ENCODE results near the gene CDK5R2.
A peak's percentile ranks its signal among the peaks of the same experiment; 100 is the strongest.

Gene CDK5R2

DNA sequence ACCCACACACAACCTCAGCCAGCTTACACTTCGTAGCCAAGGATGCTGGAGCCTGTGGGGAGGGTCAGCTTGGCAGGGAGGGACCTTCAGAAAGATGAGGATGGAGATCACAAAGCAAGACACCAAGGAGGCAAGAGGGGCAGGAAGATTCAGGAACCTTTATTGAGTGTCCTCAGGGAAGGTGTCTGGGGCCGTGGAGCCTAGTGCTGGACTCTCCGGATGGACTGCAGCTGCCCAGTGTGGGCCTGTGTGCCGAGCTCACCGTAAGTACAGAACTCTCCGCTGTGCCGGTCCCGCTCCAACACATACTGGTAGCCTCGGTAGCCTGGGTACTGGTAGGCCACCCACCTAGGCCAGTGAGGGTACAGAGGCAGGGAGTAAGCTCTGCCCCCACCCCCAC lies 30.6 kb downstream of the CDK5R2 start:
- DNase-seq = no peak

DNA sequence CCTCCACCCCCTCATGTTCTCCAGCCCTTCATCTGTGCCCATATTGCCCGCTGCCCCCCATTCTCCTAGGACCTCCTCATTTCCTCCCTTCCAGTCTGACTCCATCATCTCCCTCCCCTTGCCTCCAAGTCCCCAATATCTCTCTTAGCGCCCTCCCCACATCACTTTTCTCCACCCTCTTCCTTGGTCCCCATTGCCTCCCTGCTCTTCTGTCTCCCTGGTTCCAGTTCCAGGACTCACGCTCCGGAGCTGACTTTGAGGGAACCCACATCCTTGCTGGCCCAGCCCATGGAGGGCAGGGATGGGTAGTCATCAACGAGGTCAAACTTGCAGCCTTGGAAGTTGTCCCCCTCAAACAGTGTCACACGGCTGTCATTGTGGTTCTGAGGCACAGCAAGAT lies 31.1 kb downstream of the CDK5R2 start:
- no peak for DNase-seq

DNA sequence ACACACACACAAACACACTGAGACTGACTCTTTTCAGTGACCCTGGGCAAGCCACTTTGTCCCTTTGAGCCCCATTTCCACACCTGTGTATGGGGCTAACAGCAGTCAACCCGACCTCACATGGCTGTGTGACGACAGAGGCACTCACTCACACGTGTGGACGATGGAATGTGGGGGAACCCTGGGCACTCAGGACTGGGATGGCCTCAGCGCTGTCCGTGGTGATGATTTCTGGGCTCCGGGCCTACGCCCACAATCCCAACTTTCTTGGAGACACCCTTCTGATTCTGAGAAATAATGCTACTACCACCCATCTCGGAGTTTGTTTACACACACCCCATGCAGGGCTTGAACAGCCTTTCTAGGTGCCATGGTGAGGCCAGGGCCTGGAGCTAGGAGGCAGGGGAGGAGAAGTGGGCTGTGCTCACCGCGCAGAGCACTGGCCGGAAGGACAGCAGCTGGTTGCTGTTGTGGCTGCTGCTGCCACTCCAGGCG lies 32.3 kb downstream of the CDK5R2 start:
- DNase-seq = no peak

DNA sequence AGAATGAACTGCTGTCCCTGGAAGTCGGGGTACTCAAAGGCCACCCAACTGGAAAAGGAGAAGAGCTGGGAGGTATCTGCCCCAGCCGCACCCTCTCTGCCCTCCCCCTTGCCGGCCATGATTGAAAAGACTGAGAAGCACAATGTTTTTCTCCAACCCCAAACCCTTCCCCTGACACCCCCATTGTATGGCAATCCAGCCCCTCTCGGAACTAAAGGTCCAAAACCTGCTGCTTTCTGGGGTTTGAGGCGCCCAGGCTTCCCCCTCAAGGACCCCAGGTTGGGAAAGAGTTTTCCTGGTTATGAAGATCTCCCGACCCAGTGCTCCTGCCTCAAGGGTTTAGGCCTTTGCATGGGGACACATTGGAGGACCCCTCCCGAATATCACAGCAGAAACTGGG lies 32.7 kb downstream of the CDK5R2 start:
- no peak for DNase-seq

DNA sequence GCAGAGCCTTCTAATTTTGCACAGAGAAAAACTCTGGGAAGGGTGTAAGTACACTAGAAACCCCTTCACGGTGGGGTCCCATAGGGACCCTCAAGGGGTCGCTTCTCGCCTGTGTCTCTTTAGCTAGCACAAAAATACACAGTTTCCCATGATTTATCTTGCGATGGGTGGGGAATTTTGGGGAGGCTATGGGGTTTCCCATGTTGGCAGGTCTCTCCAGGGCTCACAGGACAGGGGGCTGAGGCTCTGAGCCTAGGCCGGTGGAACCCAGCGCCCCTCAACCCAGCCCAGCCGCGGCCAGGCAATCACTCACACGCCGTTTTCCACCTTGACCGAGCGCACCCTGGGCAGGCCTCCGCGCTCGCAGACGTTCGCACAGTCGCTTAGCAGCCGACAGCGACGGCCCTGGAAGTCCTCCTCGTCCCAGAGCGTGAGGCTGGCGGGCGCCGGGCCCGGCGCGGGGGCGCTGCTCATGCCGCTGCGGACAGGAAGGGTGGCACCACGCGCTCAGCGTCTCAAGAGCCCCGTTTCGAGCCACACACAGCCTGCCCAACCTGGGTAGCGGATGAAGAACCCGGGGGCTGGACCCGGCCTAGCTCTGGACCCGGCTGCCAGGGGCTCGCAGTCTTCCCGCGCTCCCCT lies 33.4 kb downstream of the CDK5R2 start:
- DNase-seq = peak; percentile 25

DNA sequence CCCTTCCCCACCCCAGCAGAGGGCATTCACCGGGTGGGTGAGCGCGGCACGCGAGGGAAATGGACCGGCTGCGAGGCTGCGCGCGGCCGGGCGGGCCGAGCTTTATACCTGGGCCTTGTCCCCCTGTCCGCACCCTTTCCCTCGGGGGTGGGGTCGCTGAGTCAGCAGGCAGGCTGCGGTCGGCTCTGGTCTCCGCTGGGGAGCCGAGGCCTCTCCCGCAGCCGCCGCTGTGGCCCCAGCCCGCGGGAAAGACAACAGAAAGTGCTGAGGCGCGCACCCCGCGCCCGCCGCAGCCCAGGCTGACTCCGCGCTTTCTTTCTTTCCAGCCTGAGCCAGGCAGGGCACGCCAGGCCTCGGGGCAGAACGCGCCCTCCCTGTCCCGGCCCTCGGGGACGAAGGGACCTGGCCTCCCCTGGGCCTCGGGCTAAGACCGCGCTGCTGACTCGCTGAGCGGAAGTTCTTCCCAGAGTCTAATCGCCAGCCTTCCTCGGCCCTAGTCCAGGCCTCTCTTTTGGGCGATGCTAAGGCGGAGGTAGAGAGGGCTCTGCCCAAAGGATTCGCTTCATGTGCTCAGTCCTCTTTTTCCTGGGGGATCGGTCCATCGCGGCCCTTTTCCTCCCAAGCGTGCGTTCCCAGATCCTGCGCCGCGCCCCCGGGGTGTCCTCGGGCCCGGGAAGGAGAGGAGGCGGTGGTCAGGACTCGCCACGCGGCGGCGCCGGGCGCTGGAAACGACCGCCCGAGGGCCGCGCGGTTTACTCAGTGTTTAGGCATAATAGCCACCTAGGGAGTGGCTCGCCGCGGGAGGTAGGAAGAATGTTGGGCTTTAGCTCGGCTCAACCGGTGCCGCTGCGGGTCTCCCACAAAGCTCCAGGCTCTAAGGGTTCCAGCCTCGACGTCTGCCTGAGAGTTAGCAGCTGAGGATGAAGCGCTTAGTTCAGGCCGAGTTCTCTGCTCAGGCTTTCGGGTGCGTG lies 34.2 kb downstream of the CDK5R2 start, which contains the start of gene CRYBA2:
Gene CRYBA2, minus strand, starts transcription at position 78 of the 971 bp plus-strand sequence. CDS start 246 bp downstream, outside the sequence.
- DNase-seq = peak; percentile 19

DNA sequence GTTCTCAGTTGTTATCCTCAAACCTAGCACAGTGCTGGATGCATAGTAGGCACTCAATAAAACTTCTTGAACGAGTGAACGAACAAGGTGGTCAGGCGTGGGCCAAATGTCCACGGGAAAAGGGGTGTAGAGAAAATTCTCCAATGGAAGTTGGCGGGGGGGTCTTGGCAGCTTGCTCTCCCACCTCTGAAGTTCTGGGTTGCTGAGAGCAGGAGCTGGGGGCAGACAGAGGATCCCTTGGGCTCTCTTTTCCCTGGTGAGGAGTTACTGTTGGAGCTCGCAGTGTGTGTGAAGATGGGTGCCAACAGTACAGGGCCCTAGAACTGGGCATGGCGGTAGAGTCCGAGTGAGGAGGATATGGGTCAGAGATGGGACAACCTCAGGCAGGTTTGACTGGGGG lies 36.1 kb downstream of the CDK5R2 start:
- DNase-seq = no peak

DNA sequence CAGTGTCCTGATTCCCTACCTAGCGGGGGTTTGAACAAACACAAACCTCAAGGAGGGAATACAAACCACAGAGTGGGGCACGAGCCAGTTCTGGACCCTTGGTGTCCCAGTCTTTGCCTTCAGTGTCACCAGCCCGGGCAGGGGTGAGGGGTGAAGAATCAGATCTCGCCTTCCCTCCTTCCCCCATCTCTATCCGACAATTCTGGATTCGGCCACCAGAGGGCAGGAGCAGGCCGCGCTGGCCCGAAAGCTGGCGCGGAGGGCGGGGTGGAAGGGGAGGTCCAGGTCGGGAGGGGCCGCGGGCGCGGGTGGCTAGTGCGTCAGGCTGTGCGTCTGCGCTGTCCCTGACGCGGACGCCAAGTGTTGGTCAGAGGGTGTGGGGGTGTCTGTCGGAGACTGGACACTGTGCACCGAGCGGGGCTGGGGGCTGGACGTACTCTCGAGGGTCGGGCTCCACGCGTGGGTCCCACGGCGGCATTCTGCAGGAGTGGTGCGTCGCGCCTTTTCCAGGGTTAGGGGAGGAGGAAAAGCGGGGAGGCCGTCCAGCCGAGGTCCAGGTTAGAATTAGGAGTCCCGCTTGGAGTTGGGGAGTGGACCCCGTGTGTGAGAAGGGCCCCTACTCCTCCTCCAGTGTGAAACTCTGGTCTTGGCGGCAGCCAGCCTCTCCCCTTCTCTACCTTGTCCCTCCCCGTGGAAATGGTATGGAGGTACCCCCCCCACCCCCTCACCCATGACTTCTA lies 36.7 kb downstream of the CDK5R2 start:
- DNase-seq = peak; percentile 78

DNA sequence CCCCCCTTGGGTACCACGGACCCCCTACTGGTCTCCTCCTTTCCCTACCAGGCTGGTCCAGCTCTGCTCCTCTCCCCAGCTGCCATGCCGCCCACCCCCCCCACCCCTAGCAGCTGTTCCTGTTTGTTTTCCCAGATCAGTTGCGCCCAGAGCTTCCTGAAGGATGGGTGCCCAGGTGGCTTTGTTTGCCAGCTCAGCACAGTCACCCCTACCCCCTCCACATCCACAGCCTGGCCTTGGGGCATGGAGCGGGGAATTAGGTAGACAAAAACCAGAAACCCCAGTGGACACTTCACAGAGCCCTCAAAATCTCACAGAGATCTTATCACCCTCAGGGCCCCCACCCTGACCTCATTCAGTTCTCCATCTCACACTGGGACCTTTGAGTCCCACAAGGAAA lies 37.5 kb downstream of the CDK5R2 start:
- DNase-seq = peak; percentile 74

DNA sequence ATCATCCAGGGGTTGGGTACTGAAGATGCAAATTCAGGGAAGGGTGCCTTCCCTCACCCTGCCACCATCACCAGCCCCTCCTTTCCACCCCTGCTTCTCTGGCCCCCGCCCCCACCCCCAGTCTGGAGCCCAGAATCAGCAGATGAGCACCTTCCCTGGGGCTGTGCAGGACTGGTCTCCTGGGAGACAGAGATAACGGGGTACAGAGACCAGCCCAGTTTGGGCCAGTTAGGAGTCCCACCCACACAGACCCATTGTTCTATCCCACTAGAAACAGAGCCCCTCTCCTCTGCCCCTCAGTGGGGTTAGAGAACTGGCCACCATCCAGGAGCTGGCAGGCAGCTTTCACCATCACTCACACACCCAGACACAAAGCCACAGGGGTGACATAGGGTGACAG lies 38.3 kb downstream of the CDK5R2 start:
- DNase-seq = no peak

DNA sequence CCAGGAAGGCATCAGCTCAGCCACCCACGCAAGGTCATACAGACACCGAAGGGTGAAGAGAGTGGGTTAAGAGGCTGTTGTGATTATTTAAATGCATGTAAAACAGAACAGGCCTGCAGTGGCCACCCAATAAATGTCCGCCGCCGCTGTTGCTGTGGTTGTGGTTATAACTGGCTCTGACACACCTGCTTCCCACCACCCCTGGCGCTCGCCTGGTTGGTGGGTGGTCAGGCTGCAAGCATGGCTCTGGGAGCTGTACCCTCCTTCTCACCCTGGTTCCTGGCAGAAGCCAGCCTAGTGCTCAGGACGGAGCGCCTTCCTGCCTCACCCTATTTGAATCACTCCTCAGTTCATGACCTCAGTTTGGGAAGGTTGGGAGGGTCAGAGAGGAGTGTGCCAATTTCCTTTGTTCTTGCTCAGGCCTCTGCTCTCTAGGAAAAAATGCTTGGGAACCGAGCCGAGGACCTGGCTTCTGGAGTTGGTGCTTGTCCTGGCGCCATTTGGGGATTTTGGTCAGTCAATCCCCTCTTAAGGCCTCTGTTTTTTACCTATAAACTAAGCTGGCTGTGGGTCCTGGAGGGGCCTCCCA lies 39.0 kb downstream of the CDK5R2 start:
- peak; percentile 64 for DNase-seq

DNA sequence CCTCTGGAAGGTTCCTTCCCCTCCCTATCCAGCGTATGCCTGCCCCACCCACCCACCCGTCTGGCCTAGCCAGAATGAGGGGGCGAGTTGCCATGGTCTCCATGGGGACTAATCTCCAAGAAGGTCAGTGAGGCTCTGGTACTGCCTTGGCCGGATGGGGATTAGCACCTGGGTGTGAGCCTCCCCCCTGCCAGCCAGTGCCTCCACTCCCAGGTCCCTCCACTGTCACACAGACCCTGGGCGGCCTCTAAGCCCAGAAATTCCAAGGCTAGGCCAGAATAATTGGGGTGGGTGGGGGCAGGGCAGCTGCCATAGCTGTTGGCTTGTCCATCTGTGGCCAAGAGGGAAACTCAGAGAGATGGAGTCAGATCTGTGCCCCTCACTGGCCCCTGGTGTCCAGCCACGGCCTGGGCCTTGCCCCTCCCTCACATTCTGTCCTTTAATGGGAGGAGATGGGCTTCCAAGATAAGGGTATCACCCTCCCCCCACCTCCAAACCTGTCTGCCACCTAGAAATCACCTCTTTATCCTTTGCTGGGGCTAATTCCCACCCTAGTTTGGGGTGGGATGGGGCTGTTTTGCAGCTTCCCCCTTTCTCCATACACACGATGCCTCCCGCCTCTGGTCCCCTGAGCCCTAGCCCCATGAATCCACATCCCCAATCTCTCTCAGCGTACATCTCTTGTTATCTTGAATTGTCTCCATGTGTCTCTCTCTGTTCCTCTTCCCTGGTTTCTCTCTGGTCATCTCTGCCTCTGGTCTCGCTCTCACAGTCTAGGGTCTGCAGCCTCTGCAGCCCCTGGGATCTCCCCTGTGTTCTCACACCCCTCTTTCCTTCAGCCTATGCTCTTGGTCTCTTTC lies 39.8 kb downstream of the CDK5R2 start:
- no peak for DNase-seq

DNA sequence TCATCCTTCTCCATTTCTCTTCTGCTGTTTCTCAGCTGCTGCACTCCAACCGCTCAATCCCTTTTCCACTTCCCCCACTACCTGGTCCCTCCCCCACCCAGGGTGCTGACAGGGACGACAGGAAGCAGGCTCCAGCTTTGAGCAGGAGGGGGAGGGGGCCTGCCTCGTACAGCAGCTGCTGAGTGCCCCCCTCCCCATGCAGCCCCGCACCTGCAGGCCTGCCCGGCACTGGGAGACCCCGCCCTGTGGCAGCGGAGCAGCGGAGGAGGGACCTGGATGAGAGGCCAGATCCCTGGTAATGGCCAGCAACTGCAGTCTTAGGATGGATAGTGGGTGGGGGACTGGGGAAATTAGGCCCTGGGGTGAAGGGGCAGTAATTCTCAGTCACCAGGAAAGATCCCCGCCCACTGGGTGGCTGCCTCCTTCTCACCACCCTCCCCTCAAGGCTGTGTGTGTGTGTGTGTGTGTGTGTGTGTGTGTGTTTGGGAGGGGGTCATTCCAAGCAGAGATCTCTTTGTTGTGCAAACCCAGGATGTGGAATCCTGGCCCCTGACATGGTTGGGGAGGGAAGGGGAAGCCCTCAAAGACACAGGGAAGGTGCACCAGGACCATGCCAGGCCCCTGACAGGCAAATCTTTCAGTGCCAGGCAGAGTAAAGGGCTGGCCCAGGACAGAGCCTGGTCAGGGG lies 40.6 kb downstream of the CDK5R2 start:
- peak; percentile 91 for DNase-seq

DNA sequence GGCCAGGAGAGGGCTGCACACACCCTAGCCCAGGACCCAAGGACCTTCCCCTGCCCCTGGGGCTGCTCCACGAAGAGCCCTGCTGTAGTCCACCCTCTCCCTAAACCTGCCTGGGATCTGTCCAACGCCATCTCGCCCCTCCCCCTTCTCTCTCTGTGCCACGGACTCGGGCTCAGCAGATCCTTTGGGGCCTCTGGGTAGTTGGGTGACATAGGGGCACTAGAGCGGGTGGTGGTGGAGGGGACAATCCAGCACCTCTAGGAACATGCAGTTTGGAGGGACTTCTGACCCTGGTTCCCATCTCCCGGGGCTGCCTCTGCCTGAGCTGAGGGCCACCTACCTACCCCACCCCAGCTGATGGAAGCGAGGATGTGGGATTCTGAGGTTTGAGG lies 41.1 kb downstream of the CDK5R2 start:
- no peak for DNase-seq

DNA sequence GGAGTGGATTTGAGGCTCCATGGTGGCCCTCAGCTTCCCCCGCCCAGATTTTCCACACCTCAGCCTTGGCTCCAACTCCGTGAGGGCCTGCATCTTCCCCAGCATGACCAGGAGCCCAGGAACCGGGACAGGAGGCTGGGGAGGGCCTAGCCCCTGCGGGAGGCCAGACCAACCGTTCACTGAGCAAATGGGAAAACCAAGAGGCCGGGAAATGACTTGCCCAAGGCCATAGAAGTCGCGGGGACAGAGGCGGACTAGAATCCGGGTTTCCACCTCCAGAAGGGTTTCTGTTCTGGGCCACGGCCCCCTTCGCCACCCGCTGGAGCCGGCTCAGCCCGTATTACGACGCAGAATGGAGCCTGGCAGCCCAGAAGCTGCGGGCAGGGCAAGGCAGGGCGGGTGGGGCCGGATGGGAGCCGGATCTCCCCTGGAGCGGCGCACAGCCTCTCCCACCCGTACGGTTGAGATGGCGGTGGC lies 41.7 kb downstream of the CDK5R2 start:
- DNase-seq = no peak

DNA sequence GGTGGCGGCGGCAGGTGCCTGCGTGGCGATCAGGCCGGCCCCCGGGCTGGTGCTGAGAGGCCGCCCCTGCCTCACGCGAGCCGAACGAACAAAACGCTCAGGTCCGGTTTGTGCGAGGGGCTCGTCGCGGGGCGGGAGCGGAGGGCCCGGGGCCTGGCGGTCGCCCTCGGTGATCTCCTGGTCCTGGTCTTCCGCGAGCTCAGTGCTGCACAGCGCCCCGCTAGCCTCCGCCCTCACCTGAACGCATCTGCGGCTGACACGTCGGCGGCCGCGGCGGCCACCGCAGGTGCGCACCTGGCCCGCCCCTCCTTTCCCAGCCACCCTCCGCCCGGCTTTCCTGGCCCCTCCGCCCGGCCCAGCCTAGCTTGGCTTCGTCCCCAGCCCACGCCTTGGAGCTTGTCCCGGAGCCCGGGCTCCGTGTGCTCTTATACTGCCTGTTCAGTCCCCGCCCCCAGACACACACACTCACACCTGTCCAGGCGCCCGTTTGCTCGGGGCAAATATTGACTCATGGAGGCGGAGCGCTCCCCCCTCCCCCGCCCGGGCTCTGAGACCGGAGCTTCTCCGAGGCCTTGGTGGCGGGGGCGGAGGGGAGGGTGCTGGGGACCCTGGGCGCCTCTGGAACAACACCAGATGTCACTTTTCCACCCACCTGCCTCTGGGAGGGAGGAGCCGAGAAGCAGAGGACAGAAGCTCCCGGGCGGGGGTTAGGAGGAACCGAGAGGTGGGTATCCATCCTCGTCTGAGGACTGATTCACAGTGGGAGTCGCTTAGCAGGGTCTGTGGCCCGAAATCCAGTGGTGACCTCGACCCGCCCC lies 42.3 kb downstream of the CDK5R2 start:
- peak; percentile 97 for DNase-seq

DNA sequence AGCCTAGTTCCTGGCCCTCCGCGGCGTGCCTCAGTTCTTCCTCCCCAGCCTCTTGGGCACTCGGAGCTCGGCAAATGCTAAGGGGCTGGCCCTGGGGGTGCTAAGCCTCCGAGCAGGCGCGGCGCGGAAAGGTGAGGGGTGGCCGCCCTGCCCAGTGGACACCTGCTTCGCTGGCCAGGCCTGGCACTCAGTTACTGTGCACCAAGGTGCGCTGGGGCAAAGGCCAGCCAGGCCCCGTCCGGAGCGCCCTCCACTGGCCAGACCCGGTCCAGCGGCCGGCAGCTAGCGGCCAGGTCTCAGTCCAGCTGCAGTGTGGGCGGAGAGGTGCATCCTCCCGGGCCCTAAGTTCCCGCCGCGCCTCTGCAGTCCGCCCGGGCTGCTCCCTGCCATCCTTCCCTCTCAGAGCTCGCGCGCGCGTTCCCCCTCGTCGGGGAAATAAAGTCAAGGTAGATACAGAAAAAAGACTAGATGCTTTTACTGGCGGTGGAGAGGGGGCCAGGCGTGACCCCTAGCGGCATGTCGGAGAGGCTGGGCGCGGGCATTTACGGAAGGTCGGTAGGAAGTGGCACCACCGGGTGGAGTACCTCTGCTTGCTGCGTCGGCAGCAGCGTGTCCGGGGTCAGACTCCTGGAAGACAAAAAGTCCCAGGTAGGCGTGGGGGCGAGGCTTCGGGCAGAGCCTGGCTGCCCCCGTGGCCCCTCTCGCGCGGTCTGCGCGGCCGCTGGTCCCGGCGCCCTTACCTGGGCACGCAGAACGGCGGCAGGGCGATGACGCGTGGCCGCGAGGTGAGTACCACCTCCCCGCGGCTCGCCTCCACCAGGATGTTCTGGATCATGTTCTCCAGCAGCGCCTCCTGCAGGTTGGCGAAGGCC lies 43.2 kb downstream of the CDK5R2 start:
- peak; percentile 80 for DNase-seq

DNA sequence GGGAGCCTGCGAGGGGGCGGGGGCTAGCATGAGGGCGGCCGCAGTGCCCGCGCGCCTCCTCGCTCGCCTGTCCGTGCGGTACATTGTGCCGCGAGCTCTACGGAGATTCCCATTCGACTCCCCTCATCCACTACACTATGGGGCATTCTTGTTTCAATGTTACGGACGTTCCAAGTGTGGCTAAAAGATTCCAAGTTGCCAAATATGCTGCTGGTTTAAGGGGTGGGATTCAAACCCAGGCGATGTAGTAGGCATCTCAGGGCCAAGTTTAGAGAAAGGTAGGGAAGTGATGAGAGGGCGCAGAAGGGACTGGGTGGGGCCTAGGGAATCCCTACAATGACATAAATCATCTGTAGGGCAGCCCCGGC lies 43.8 kb downstream of the CDK5R2 start:
- no peak for DNase-seq

DNA sequence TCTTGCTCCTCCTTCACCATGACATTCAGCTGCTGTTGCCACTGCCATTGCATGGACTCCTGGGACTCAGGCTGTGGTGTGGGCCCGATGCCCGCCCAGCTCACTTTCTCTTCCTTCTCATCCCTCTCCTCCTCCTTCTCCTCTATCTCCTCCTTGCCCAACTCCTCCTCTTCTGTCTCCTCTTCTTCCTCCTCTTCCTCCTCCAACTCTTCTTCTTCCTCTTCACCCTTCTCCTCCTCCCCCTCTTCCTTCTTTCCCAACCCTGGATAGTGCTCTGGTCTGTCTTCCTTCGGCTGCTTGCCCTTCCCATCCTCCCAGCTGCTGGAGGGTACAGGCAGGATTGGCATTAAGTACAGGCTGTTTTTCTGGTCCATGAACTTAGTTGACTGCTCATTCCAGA lies 44.5 kb downstream of the CDK5R2 start:
- no peak for DNase-seq
